ENCODE measurements around the gene SMIM45.
A peak's percentile ranks its signal among the peaks of the same experiment; 100 is the strongest.

- TF ChIP-seq, protein P1, sequence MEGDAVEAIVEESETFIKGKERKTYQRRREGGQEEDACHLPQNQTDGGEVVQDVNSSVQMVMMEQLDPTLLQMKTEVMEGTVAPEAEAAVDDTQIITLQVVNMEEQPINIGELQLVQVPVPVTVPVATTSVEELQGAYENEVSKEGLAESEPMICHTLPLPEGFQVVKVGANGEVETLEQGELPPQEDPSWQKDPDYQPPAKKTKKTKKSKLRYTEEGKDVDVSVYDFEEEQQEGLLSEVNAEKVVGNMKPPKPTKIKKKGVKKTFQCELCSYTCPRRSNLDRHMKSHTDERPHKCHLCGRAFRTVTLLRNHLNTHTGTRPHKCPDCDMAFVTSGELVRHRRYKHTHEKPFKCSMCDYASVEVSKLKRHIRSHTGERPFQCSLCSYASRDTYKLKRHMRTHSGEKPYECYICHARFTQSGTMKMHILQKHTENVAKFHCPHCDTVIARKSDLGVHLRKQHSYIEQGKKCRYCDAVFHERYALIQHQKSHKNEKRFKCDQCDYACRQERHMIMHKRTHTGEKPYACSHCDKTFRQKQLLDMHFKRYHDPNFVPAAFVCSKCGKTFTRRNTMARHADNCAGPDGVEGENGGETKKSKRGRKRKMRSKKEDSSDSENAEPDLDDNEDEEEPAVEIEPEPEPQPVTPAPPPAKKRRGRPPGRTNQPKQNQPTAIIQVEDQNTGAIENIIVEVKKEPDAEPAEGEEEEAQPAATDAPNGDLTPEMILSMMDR (conservative IDR thresholded peaks at IDR 0.05), result no peak
- TF ChIP-seq ZFX (IDR thresholded peaks at IDR 0.05), result peak; percentile 41; the same call in 1 of the 2 replicates
Measured at GRCh38 chr22:41946629-41947423, 5.1 kb upstream of the SMIM45 start, which contains the start of gene CENPM.

All from C4-2B (cell line).